ENCODE measurements around the gene IRX2.

The IRX2 gene

DNA sequence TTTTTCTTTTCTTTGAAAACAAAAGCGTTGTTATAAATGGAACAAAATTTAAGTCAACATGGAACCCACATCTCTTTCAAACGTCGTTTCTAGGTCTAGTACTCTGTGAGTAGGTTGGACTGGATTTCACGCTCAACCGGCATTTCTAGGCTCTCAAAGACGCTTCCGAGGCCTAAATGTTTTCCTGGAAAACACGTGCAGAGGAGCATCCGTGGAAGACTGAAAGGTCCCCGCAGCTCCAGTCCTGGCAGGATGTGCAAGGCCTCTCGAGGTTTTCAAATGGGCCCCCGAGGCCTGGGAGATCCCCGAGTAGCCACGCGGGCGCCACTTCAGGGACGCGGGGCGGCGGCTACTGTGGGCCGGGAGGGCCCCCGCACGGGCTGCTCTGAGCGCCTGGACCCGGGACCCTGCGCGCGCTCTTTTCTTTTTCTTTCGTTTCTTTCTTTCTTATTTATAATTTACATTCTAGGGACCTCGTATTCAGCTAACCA, 4.2 kb upstream of the IRX2 start:
- DNase-seq: no peak

GRCh38 chr5:2755076-2755680, 3.7 kb upstream of the IRX2 start:
- no peak for DNase-seq

DNA sequence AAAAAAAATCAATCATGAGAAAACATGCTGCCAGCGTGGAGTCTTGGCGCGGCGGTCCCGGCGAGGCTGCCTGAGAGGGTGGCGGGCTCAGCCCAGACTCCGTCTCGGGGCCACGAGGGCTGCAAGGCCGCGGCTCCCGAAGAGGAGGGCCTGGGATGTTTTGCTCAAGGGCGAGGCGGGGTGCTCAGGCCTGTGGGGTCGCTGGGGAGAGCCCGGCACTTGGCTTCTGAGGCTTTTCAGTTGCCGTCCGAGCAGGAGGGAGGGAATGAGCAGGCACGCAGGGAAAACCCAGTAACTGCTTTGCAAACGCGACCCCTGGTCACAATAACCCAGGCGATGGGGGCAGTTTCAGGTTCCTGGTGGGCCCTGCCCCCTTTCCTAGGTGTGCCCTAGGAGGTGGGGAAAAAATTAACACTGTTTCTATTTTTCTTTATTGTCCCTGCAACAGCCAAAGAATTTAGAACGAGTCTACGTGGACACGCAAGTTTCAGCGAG, 3.2 kb upstream of the IRX2 start:
- no peak for DNase-seq

DNA sequence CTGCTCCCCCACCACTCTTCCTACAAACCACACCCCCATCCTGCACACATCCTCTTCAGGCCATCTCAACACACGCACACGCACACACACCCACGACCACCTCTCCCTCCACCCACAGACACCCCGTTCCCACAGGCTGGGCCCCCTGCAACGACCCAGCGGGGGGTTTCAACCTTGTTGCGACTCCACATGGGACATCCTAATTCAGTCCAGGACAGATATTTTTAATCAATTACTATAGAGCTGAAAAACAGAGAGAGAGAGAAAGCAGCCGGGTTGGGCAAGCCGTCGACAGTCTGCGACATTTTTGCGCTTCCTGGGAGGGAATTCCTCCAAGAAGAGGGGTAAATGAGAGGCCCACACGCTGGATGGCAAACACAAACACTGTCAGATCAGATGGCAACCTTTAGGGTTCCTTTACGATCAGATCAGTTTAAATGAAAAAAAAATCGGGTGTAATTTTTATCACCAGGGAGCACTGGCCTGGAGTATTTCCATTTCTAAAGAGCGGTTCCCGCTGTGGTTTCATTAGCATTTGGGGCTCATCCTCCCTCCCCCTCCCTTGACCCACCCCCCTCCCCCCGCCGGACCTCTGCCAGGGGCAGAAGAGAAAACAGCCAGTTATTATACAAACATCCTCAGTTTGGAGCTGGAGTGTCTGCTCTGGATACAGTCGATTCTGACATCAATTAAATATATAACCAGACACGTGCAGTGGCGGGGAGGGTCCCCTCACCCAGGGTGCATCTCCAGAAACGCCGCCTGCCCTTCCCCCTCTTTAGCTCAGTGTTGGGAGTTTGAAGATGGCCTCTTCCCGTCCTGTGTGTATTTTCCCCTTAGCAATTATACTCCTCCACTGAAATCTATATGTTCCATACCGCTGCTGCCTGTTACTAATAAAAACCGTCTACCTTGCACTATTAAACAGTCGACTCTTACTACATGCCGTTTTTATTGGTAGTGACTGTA, 2.3 kb upstream of the IRX2 start:
- DNase-seq: no peak

GRCh38 chr5:2752821-2753439, 1.5 kb upstream of the IRX2 start:
- DNase-seq: no peak

DNA sequence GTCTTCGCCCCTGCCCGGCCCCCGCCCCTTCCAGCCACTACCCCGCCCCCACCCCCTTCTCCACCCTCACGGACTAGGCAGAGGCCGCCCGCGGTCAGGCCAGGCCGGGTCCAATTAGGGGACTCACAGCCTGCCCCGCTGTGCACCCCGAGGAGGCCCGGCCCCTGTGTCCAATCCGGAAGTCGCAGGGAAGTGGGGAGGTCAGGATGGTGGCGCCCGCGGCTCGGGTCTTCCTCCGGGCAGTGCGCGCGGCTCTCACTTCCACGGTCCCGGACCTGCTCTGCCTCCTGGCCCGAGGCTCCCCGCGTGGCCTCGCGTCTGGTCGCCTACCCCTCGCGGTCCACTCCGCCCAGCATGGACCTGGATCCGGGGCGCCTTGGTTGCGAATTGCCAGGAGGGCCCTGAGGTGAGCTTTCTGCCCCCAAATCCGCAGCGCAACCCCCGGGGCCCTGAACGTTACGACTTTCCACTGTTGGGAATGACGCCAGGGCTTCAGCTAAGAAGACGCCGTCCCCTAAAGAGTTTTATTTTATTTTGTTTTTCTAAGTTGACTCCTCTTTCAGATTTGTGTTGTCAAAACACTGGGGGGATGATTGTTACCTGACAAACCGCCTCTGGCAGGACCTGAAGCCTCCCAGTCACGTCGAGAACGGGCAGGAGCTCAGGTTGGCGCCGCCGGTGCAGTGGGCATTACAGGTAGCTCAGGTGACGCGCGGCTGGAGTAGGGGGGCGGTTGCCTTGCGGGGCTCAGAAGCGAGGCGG, 763 bp upstream of the IRX2 start:
- DNase-seq: no peak

DNA sequence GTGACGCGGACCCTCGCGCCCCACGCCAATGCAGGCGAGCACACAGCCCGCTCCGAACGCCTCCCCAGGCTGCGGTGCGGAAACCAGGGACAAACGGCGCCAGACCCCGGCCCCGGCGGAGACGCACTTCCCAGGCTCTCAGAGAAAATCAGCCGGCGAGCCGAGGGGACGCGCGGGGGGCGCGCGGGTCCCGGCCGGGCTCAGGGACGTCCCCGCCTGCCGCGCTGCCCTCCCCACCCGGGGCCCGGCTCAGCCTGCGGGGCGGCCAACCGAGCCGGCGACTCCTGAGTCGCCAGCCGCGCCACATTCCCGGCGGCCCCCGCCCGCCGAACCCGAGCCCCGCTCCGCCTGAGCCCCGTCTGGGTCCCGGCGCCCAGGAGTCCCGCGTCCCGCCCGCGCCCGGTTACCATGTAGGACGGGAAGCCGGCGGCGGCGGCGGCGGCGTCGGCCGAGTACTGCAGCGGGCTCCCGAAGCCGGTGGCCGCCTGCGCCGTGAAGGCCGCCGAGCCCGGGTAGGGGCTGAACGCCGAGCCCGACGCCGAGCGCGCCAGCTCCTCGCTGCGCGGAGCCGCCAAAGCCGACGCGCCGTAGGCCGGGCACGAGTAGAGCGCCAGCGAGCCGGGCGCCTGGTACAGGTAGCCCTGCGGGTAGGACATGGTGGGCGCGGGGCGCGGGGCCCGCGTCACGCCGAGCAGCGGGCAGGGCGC, 566 bp downstream of the IRX2 start:
- no peak for DNase-seq

DNA sequence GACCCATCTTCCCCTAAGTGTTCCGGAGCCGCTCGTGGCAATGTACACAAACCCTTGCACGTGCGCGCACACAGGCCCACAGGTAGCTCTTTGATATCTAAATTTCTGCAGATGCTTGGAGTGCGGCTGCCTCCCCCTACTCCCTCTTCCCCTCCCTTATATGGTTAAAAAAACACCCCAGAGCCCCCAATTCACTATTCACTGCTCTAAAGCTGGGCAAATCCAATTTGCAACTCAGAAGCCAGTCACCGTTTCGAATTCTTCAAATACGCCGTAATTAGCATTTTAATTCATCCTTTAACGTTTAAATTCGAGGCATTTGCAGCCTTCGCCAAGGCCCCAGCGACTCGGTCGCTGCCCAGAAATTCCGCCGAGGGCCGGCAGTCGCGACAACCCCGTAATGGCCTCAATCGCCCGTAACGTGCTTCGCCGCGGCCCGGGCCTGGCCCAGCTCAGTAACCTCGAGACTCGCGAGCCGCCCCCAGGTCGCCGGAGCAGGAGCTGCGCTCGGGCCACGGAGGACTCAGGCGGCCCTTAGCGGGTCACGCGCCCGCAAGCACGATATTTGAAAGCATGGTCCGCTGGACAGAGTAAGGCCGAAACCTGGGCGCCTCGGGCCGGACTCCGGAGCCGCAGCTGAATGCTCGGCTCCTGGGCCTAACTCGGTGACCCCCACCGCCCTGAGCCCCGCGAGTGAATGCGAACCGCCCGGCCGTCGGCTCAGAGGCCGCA, 1.3 kb downstream of the IRX2 start:
- DNase-seq: no peak

DNA sequence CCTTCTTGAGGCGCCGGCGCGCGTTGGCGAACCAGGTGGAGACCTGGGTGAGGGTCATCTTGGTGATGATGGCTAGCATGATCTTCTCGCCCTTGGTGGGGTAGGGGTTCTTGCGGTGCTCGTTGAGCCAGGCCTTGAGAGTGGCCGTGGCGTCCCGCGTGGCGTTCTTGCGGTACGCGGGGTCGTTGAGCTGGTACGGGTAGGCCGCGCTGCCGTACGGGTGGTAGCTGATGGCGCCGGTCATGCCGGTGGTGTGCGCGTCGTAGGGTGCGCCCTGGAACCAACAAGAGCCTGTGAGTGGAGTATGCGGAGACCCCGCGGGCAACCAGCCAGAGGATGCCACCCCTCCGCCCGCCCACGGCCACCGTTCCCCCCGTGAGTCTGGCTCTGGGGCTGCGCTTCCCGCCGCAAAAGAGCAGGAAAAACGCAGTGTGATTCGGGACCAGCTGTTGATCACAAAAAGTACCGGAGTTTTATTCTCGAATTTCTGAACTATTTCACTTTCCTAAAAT, 1.9 kb downstream of the IRX2 start:
- DNase-seq: no peak

DNA sequence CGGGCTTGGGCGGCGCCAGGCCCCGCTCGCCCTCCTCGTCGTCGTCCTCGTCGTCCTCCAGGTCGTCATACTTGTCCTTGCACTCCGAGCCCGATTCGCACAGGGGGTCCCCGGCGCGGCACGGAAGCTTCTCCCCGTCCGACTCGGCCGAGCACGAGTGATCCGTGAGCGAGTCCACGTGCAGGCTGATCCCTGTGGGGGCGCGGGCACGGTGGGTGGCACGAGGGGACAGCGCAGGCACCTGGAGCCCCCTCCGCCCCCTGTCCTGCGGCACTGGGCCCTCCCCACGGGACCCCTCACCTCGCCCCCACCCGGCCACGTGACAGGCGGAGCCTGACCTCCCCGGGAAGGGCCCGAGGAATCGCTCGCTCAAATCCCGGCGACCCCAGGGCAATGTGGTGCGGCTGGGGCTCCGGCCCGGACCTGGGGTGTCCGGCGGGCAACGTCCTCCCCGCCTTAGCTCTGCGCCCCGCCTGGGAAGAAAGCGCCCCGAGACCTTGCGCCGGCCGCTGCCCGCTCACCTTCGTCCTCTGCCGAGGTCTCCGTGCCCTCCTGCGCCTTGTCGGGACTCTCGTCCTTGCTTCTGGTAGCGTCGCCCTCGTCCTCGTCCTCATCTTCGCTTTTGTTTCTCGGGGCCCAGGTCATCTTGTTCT, 2.5 kb downstream of the IRX2 start:
- no peak for DNase-seq

DNA sequence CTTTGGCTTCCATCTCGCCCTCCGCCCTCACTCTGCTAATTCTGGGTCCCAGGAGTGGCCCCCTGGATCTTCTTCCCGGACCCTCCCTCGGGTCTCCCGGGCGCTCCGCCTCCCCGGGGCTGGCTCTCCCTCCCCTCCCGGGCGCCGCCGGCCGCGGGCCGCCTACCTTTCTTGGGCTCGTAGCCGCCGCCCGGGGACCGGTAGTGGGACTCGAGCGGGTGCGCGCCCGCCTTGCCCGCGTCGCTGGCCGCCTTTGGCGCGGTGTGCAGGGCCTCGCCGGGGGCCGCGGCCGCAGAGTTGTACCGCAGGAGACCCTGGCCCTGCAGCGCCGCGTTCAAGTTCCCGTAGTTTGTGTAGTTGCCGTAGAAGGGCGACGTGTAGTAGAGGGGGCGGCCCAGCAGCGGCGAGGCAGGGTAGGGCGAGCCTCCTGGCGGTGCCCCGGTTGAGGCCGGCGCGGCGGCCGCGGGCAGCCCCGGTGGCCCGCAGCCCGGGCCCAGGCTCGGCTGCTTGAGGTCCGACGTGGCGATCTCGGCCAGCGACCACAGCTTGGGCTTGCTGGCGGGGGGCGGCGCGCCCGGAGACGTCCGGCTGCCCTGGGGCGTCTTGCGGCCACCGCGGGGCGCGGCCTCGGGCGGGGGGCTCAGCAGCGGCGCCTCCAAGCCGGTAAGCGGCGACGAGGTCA, 3.2 kb downstream of the IRX2 start:
- no peak for DNase-seq

- no peak for DNase-seq
Observed at GRCh38 chr5:2747363-2748162, 3.9 kb downstream of the IRX2 start.

- no peak for DNase-seq
Observed at GRCh38 chr5:2746561-2747032, 4.9 kb downstream of the IRX2 start.

GRCh38 chr5:2744485-2744884, 7.0 kb downstream of the IRX2 start:
- no peak for DNase-seq

DNA sequence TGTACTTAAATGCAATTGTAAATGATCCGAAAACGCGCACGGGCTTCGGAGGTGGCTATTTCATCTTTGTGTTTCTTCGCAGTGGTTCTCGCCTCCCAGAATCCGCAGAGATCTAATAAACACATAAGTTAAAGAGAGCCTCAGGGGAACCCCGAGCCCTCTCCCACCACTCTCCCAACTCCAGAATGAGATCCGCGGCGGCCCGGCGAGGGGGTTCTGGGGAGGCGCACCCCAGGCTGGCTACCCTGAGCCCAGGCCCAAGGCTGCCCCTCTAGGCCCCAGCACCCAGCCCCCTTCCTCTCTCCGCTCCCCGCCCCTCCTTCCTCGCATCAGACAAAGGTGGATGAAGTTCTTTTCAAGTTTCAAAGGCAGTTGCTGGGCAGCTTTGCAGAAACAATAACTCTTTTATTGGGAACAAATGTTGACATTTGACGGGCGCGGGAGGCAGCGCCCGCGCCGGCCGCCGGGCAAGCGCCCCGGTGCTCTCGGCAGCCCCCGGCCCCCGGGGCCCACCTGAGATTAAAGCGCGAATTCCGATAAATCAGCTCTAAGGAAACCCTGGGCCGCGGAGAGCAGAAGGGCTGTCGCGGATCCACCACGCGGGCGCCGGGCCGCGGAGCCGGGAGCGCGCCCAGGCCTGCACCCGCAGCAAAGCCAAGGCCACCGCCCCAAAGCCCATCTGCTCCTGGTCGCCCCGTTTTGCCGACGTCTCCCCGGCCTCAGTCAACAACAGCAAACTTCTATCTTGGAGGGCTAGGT, 8.4 kb downstream of the IRX2 start:
- no peak for DNase-seq

DNA sequence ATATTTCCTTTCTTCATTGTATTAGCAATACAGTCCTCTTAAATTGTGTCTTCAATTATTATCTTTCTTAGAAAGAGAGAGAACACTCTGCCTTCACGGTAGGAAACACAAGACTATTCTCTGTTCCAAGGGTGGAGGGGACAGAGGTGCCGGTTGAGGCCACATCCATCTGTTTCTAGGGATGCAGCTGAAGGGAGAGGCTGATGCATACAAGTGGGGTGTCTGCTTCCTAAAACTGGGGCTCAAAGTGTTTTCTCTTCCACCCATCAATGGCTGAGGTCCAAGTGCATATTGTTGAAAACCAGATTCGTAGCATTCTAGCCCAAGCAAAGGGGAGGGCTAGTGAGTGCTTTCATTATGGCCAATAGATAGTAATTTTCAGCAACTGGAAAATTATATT, 9.5 kb downstream of the IRX2 start:
- no peak for DNase-seq

DNA sequence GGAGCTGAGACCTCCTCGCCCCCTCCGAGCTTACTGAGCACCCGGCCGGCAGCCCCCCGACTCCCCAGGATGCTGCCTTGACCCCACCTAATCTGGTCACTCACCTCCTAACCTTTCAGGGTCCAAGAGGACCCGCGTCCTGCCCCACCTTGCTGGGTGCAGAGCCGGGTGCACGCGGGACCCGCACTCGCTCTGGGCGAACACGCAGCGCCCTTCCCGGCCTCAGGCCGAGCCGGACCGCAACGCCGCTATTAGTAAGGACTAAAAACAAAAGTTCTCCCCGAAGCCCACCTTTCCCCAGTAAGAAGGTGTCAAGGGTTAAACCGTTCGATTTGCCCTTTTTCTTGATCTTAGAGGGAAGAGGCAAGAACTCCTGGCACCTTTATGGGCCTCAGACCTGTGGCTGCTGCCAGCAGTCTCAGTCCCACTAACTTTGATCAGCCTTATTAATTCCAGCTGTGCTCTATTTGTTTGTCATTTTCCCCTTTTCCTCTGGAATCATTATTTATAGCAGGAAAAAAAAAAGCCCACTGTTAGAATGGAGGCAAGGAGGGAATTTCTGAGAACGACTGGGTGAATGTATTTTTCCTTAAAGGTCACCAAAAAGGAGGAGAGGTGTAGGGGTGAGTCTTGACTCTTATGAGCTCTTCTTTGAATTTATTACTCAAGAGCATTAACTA, 10.5 kb downstream of the IRX2 start:
- DNase-seq: no peak
